HG03565 (cell line): ENCODE results near the gene GPS2.
"Not testable (repeated sequence)": the region's sequence is repeated elsewhere in the genome, so short reads cannot be mapped to it uniquely, and the experiment has no call there.

Experiments used
- ATAC-seq: cut with Tn5 transposase; IDR thresholded peaks from one replicate; pipeline ENCODE4 v1.9.1; 2021; ENCODE audit warnings: mild to moderate bottlenecking, moderate library complexity; ENCODE audit not compliant: unreplicated experiment

The GPS2 gene

GRCh38 chr17:7340179-7340578 is 25.0 kb upstream of the GPS2 start:
- no peak for ATAC-seq

- ATAC-seq = not testable (repeated sequence)
These were observed 22.4 kb upstream of the GPS2 start for GRCh38 chr17:7337600-7337999.

- no peak for ATAC-seq
These were observed 21.3 kb upstream of the GPS2 start, which contains the start of gene ACAP1 for GRCh38 chr17:7336240-7337175. Gene ACAP1, plus strand, starts transcription at chr17:7336529. Its CDS starts 206 bp downstream, at chr17:7336735.

- not testable (repeated sequence) for ATAC-seq
These were observed 20.6 kb upstream of the GPS2 start for GRCh38 chr17:7335765-7336164.

- no peak for ATAC-seq
These were observed 19.9 kb upstream of the GPS2 start for GRCh38 chr17:7334938-7335538.

GRCh38 chr17:7332600-7333069 is 17.5 kb upstream of the GPS2 start:
- ATAC-seq = not testable (repeated sequence)

- no peak for ATAC-seq
These were observed 17.0 kb upstream of the GPS2 start for GRCh38 chr17:7332111-7332510.

GRCh38 chr17:7330638-7331015 is 15.5 kb upstream of the GPS2 start:
- ATAC-seq = no peak

GRCh38 chr17:7329997-7330637 is 15.0 kb upstream of the GPS2 start:
- ATAC-seq = peak; percentile 3

GRCh38 chr17:7329374-7329996 is 14.3 kb upstream of the GPS2 start:
- ATAC-seq = peak; percentile 67

GRCh38 chr17:7328840-7329373 is 13.7 kb upstream of the GPS2 start, which contains the start of gene NEURL4:
Gene NEURL4, minus strand, starts transcription at chr17:7329335. Its CDS starts 23 bp downstream, at chr17:7329312.
- peak; percentile 1 for ATAC-seq

GRCh38 chr17:7328009-7328408 is 12.8 kb upstream of the GPS2 start:
- no peak for ATAC-seq

GRCh38 chr17:7327501-7327900 is 12.3 kb upstream of the GPS2 start:
- no peak for ATAC-seq

- no peak for ATAC-seq
These were observed 11.9 kb upstream of the GPS2 start for GRCh38 chr17:7327056-7327455.

- ATAC-seq = no peak
These were observed 11.0 kb upstream of the GPS2 start for GRCh38 chr17:7326186-7326585.

GRCh38 chr17:7325031-7325528 is 9.9 kb upstream of the GPS2 start:
- ATAC-seq = no peak

- no peak for ATAC-seq
These were observed 9.2 kb upstream of the GPS2 start for GRCh38 chr17:7324438-7324779.

GRCh38 chr17:7323731-7324437 is 8.7 kb upstream of the GPS2 start:
- no peak for ATAC-seq

GRCh38 chr17:7322520-7323194 is 7.5 kb upstream of the GPS2 start:
- ATAC-seq = no peak
